KBM-7 (cell line): ENCODE results near the gene SLC6A11.

ENCODE experiments used
- DNase-seq: peaks from one replicate; pipeline ENCODE4 v3.0.0-alpha.2; 2015
- in situ Hi-C: fragments of 300-500 bp; cut with MboI; formaldehyde crosslinking; loops from 2 replicates; pipeline ENCODE4 v1.14.3; 2020; ENCODE audit warnings: low sequenced_read_pairs, low pct_unique_long_range_greater_than_20kb, mixed read lengths

Gene SLC6A11

DNA sequence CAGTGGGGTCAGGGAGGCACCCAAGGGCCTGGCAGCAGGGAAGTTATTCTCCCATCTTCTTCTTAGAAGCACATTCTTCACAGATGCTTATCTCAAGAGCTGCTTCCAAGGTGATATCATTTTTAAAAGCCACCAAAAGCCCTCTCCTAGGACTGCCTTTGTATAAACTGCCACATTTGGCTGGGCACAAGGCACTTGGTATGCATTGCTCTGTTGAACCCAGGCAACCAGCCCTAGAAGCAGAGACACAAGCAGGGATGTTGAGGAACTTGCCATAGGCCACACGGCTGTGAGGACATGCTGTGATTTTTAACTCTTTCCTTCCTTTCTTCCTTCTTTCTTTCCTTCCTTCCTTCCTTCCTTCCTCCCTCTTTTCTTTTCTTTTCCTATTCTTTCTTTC is 169.2 kb downstream of the SLC6A11 start:
- in situ Hi-C loops, result no loop called here
- DNase-seq, result no peak

DNA sequence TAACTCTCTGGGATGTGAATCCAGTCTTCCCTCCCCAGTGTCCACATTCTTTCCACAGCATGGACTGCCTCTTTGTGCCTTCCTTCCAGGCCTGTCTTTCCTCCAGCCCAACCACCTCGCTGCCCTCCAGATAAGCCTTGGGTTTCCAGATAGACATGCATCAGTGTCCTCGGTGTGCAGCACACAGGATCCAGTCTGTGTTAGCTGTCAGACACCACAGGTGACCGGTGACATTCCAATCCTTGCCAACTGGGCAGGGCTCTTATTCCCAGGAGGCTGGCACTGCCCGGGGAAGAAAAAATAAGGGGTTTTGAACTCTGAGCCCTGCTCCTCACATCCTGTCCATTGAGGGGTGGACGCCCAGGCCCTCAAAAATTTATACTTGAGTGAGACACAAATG is 170.6 kb downstream of the SLC6A11 start:
- in situ Hi-C loops, result no loop called here
- DNase-seq, result no peak

DNA sequence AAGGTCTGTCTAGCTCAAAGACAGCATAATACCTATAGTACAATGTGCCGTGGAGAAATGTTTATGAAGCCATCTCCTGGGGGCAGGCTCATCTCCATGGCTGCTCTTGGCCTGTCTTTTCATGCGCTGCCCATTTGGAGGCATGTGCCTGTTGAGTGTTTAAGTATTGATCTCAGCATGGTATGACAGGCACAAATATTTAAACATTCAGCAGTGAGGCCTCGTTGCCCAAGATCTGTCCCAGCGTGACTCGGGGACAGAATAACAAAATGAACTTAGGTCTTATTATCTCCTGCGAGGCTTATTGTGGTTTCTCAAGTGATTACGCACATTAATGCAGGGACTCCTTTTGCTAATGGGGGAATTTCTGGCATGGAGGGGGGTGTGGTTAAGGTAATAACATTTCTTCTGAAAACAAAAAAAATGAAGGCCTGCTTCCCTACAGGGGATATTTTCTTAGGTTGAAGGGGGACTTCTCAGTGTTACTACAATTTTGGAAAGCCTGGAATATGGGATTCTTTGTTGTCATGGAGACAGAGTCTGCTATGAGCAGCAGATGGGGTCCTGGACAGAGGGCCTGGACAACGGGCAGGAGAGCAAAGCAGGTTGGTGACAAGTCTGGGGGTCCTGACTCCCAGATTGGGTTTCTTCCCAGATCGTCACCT is 172.1 kb downstream of the SLC6A11 start:
- in situ Hi-C loops, result no loop called here
- DNase-seq, result no peak

DNA sequence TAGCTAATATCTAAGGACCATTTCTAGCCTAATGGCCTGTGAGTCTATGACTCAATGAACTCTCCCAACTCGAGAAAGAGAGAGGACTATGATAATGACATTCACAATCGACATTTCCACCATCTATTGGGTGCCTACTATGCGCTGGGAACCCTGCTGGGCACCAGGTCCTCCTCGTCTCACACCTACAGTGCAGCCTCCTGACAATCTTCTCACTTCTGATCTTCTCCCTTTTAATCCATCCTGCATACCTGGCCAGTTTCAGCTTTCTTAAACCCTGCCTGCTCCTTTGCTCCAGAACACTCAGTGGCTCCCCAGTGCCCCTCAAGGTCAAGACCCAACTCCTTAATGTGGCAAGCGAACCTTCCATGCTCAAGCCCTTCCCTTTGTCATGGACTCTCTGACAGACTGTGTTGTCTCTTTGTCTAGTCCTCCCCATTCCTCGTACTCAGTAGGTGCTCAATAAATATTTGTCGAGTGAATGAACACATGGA is 173.0 kb downstream of the SLC6A11 start:
- in situ Hi-C loops, result no loop called here
- no peak for DNase-seq
